ENCODE results near the gene VEGFB. TPM values are rescaled to one million over a fixed set of nuclear protein-coding genes. Genes with fewer than 3 reads are reported as not detected.

Gene VEGFB
- total RNA-seq, 2 experiments from 2014 or later = 80.0 to 80.3 TPM

- intact Hi-C loops (cut with DNase I, micrococcal nuclease) = loop anchor here (1.0 kb wide), 2 partner anchors 47 to 101 kb away; no protein-coding TSS in a partner anchor
- ChIA-PET CTCF (interaction anchor here (0.9 to 7.3 kb wide), 9 partner anchors 14 to 114 kb away, joined by 3 to 111 read pairs (median 5); partner anchors contain the start of genes BAD, CATSPERZ, ESRRA and PRDX5), POLR2A (interaction anchor here (1.7 kb wide), 1 partner anchor 101 kb away, joined by 9 read pairs; no protein-coding TSS in a partner anchor)
- no peak for DNase-seq
- no peaks in the 10 kb centered on the region for H3K9me3 Mint-ChIP-seq (ENCODE audit: low read depth)
- no peak overlapping the region for H3K4me3 Mint-ChIP-seq
- peaks cover 33% of the 10 kb centered on the region for H3K4me1 Mint-ChIP-seq
- no peak overlapping the region for H3K27ac Mint-ChIP-seq
- peaks cover 76% of the 10 kb centered on the region for H3K36me3 Mint-ChIP-seq (ENCODE audit: low read depth)
- no peaks in the 10 kb centered on the region for H3K27me3 Mint-ChIP-seq
- ATAC-seq = no peak
These were observed 30.8 kb upstream of the VEGFB start for GRCh38 chr11:64203421-64204079.

DNA sequence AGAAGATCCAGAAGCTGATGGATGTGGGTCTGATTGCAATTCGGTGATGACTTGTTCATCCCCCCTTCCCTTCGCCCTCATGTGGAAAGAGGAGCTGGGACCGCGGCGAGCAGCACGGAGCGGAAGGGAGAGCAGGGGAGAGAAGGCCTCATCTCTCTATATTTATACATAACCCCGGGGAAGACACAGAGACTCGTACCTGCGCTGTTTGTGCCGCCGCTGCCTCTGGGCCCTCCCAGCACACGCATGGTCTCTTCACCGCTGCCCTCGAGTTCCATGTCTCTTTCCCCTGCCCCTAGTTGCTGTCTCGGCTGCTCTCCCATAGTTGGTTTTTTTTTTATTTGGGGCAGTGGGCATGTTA, 30.3 kb upstream of the VEGFB start:
- ChIA-PET CTCF (interaction anchor here (0.7 to 7.3 kb wide), 26 partner anchors 10 to 658 kb away, joined by 3 to 111 read pairs (median 5); partner anchors contain the start of genes BAD, CATSPERZ, ESRRA and FKBP2), POLR2A (interaction anchor here (0.7 to 1.7 kb wide), 5 partner anchors 16 to 114 kb away, joined by 3 to 9 read pairs (median 4); partner anchors contain the start of genes PRDX5 and STIP1)
- Mint-ChIP-seq H3K36me3 (ENCODE audit: low read depth) (peaks cover 78% of the 10 kb centered on the region), H3K27ac (peak overlapping the region; percentile 79), H3K9me3 (ENCODE audit: low read depth) (no peaks in the 10 kb centered on the region), H3K4me1 (peaks cover 38% of the 10 kb centered on the region), H3K27me3 (no peaks in the 10 kb centered on the region), H3K4me3 (no peak overlapping the region)
- DNase-seq (no peak), ATAC-seq (no peak)
- intact Hi-C loops (cut with DNase I, micrococcal nuclease) = loop anchor here (1.0 kb wide), 2 partner anchors 46 to 100 kb away; no protein-coding TSS in a partner anchor

DNA sequence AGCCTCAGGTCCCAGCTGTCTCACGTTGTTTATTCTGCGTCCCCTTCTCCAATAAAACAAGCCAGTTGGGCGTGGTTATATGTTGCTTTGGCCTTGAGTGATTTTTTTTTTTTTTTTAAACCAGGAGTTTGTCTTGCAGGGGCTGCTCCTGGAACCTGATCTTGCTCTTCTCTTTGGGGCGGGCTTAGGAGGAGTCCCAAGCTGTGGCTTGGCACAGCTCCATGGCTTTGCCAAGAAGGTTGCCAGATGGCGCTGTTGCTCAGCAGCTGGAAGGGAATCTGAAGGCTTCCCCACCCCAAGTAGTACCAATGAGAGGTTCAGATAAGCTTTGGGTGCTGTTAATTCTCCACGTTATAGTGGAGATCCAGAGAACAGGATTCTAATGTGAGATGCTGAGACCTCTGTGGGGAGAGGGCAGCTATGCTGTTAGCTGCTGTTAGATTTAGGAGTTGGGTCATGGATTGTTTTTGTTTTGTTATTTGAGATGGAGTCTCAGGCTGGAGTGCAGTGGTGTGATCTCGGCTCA, 29.9 kb upstream of the VEGFB start:
- H3K27ac Mint-ChIP-seq = peak overlapping the region; percentile 79
- peaks cover 41% of the 10 kb centered on the region for H3K4me1 Mint-ChIP-seq
- intact Hi-C loops (cut with DNase I, micrococcal nuclease) = loop anchor here (1.0 kb wide), 2 partner anchors 46 to 100 kb away; no protein-coding TSS in a partner anchor
- H3K36me3 Mint-ChIP-seq (ENCODE audit: low read depth) = peaks cover 81% of the 10 kb centered on the region
- DNase-seq (peak; percentile 90), ATAC-seq (peak; percentile 30)
- H3K9me3 Mint-ChIP-seq (ENCODE audit: low read depth) = no peaks in the 10 kb centered on the region
- ChIA-PET CTCF (interaction anchor here (0.6 to 7.3 kb wide), 30 partner anchors 10 to 657 kb away, joined by 3 to 111 read pairs (median 4); partner anchors contain the start of genes BAD, CATSPERZ, ESRRA and FKBP2), POLR2A (interaction anchor here (0.7 to 1.7 kb wide), 9 partner anchors 17 to 1571 kb away, joined by 3 to 9 read pairs (median 5); partner anchors contain the start of genes FKBP2, PRDX5 and STIP1)
- H3K4me3 Mint-ChIP-seq = peak overlapping the region; percentile 33
- H3K27me3 Mint-ChIP-seq = no peaks in the 10 kb centered on the region

- POLR2A ChIA-PET = interaction anchor here (0.6 to 3.7 kb wide), 11 partner anchors 18 to 125 kb away, joined by 4 to 28 read pairs (median 7); partner anchors contain the start of genes FKBP2, NUDT22, PRDX5 and STIP1
- Mint-ChIP-seq H3K36me3 (ENCODE audit: low read depth) (peaks cover 79% of the 10 kb centered on the region), H3K4me1 (peaks cover 45% of the 10 kb centered on the region), H3K4me3 (peak within 1 kb of the TSS; percentile 90), H3K27me3 (no peaks in the 10 kb centered on the region), H3K9me3 (ENCODE audit: low read depth) (no peaks in the 10 kb centered on the region), H3K27ac (peak within 1 kb of the TSS; percentile 99)
- intact Hi-C loops (cut with DNase I, micrococcal nuclease) = loop anchor here (1.0 to 5.0 kb wide), 13 partner anchors 19 to 232 kb away; partner anchors contain the start of genes ESRRA (in 2 of the 2), FKBP2 (in 2 of the 2), COX8A (in 1 of the 2) and DNAJC4 (in 1 of the 2)
- ATAC-seq (peak; percentile 70), DNase-seq (peak; percentile 90)
- CTCF ChIA-PET = interaction anchor here (0.5 to 7.3 kb wide), 15 partner anchors 11 to 368 kb away, joined by 3 to 111 read pairs (median 5); partner anchors contain the start of genes CATSPERZ, ESRRA, MARK2 and NUDT22
These were observed 27.7 kb upstream of the VEGFB start, which contains the start of gene FERMT3 for GRCh38 chr11:64206457-64207255. Gene FERMT3, plus strand, starts transcription at chr11:64206721. Its CDS starts 644 bp downstream, at chr11:64207365.

DNA sequence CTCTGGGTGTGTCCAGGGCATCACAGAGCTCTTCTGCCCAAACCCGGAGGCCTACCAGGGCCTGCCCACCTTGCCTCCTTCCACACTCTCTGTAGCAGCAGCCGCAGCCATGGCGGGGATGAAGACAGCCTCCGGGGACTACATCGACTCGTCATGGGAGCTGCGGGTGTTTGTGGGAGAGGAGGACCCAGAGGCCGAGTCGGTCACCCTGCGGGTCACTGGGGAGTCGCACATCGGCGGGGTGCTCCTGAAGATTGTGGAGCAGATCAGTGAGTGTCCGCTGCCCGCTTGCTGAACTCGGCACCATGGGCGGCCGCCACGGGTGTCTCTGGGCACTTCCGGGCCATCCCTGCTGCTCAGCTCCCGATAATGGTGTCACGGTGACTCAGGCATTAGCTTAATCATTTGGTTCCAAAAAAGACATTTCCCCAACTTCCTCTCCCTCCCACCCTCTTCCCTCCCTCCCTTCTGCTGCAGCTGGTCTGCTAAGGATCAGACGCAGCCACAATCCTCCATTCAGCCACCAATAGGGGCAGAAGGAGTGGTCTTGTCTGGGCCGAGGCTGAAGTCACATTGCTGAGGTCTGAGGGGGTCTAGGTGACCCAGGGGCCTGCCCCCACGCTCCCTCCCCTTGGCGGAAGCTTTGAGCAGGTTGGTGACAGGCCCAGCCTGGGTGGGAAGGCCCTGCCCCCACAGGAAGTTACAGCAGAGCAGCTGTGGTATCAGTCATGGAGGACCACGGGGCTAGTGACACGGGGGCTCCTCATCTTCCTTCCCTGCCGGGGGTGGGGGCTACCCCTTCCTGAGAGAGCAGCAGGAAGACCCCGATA, 26.9 kb upstream of the VEGFB start:
- ATAC-seq (peak; percentile 75), DNase-seq (peak; percentile 92)
- Mint-ChIP-seq H3K27me3 (no peaks in the 10 kb centered on the region), H3K4me1 (peaks cover 45% of the 10 kb centered on the region), H3K9me3 (ENCODE audit: low read depth) (no peaks in the 10 kb centered on the region), H3K27ac (peak overlapping the region; percentile 99), H3K4me3 (peak overlapping the region; percentile 90), H3K36me3 (ENCODE audit: low read depth) (peaks cover 80% of the 10 kb centered on the region)
- intact Hi-C loops (cut with DNase I, micrococcal nuclease) = loop anchor here (1.0 to 5.0 kb wide), 12 partner anchors 18 to 135 kb away; partner anchors contain the start of genes FKBP2 (in 2 of the 2), DNAJC4 (in 1 of the 2), ESRRA (in 1 of the 2) and GPR137 (in 1 of the 2)
- CTCF ChIA-PET = interaction anchor here (0.6 to 7.3 kb wide), 16 partner anchors 10 to 369 kb away, joined by 3 to 111 read pairs (median 5); partner anchors contain the start of genes CATSPERZ, ESRRA, MARK2 and NUDT22
- POLR2A ChIA-PET = interaction anchor here (0.5 to 3.7 kb wide), 16 partner anchors 9 to 1637 kb away, joined by 3 to 28 read pairs (median 6); partner anchors contain the start of genes FKBP2, NUDT22, PRDX5 and STIP1

- Mint-ChIP-seq H3K4me1 (peaks cover 44% of the 10 kb centered on the region), H3K27ac (peak overlapping the region; percentile 99), H3K27me3 (no peaks in the 10 kb centered on the region), H3K4me3 (peak overlapping the region; percentile 90), H3K9me3 (ENCODE audit: low read depth) (no peaks in the 10 kb centered on the region), H3K36me3 (ENCODE audit: low read depth) (peaks cover 75% of the 10 kb centered on the region)
- ATAC-seq = no peak
- no peak for DNase-seq
- ChIA-PET POLR2A (interaction anchor here (0.5 to 3.7 kb wide), 14 partner anchors 8 to 1637 kb away, joined by 3 to 28 read pairs (median 6); partner anchors contain the start of genes FKBP2, NUDT22, PRDX5 and STIP1), CTCF (interaction anchor here (0.6 to 7.3 kb wide), 11 partner anchors 14 to 208 kb away, joined by 3 to 111 read pairs (median 5); partner anchors contain the start of genes CATSPERZ, ESRRA, NUDT22 and STIP1)
- intact Hi-C loops (cut with DNase I, micrococcal nuclease) = loop anchor here in 1 of 2 experiments (5.0 kb wide), 1 partner anchor 34 kb away; the partner anchor contains the start of gene FKBP2
These were observed 26.1 kb upstream of the VEGFB start for GRCh38 chr11:64208086-64208795.

DNA sequence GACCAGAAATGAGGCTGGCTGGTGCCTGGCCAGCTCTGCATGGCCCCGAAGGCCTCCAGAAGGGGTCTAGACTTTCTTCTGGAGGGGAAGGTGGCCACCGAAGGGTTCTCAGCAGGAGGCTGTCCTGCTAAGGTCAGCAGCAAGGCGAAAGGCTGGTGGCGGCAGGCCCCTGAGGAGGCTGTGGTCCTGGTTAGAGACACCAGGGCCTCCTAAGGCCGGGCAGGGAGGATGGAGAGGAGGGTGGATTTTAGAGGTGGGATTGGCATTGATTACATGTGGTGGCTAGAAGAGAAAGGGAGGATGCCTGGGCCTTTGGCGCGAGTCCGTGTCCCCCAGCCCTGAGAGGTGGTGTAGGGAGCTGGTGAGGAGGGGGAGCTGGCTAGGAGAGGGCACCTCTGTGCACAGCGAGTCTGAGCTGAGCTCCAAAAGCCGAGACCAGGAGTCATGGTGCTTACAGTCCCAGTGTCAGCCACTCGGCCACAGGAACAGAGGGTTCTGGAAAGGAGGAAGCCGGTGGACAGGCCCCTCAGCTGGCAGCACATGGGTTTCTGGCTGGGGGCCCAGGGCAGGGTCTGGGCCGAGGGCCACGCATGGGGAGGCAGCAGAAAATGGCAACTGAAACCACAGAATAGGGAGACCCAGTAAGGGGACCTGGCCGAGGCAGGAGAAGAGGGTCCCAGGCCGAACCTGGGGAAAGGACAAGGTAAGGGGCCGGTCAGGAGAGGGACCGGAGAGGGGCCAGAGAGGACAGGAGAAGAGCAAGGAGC, 25.4 kb upstream of the VEGFB start:
- ChIA-PET CTCF (interaction anchor here (0.7 to 7.3 kb wide), 4 partner anchors 15 to 94 kb away, joined by 3 to 111 read pairs (median 4); partner anchors contain the start of genes CATSPERZ, ESRRA, NUDT22 and TRPT1), POLR2A (interaction anchor here (1.4 to 3.7 kb wide), 4 partner anchors 8 to 24 kb away, joined by 3 to 24 read pairs (median 10); partner anchors contain the start of gene STIP1)
- Mint-ChIP-seq H3K36me3 (ENCODE audit: low read depth) (peaks cover 74% of the 10 kb centered on the region), H3K27me3 (no peaks in the 10 kb centered on the region), H3K9me3 (ENCODE audit: low read depth) (no peaks in the 10 kb centered on the region), H3K27ac (peak overlapping the region; percentile 99), H3K4me1 (peaks cover 40% of the 10 kb centered on the region), H3K4me3 (peak overlapping the region; percentile 90)
- DNase-seq (no peak), ATAC-seq (no peak)
- intact Hi-C loops (cut with DNase I, micrococcal nuclease) = loop anchor here in 1 of 2 experiments (5.0 kb wide), 1 partner anchor 33 kb away; the partner anchor contains the start of gene FKBP2

DNA sequence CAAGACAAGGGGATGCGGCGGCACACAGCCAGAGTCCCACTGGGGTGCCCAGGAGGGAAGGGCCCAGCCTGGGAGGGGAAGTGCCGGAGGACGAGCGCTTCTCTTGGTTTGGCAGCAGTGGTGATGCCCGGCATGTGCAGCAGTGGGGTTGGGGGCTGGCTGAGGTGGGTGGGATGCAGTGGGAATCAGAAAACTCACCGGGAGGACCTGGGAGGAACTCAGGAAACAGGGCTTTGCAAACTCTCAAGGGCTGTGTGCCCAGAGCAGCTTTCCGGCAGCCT, 24.9 kb upstream of the VEGFB start:
- peaks cover 72% of the 10 kb centered on the region for H3K36me3 Mint-ChIP-seq (ENCODE audit: low read depth)
- ChIA-PET CTCF (interaction anchor here (7.3 kb wide), 1 partner anchor 93 kb away, joined by 111 read pairs; the partner anchor contains the start of genes CATSPERZ and ESRRA), POLR2A (no interaction called here)
- H3K27ac Mint-ChIP-seq = peak overlapping the region; percentile 99
- H3K4me3 Mint-ChIP-seq = peak overlapping the region; percentile 90
- no peaks in the 10 kb centered on the region for H3K9me3 Mint-ChIP-seq (ENCODE audit: low read depth)
- H3K4me1 Mint-ChIP-seq = peaks cover 36% of the 10 kb centered on the region
- DNase-seq = no peak
- intact Hi-C loops (cut with DNase I, micrococcal nuclease) = loop anchor here in 1 of 2 experiments (5.0 kb wide), 1 partner anchor 33 kb away; the partner anchor contains the start of gene FKBP2
- no peak for ATAC-seq
- no peaks in the 10 kb centered on the region for H3K27me3 Mint-ChIP-seq
